Keratinocyte (primary cell): Measurements from ENCODE around the gene ALK.

ENCODE experiments used
- EZH2 ChIP-seq: IDR thresholded peaks from one replicate; pipeline ENCODE4 v1.6.1; 2012; ENCODE audit warnings: inconsistent platforms, mild to moderate bottlenecking, low read length, moderate library complexity
- TF ChIP-seq, protein P1 (sequence below), 3 experiments: IDR thresholded peaks in 1 of 3; conservative IDR thresholded peaks in 1 of 3; optimal IDR thresholded peaks in 1 of 3; 2 replicates in 2 of 3; 3 replicates in 1 of 3; pipeline versions ENCODE3 to v1.5.1; 2011; ENCODE audit warnings: low read length in 3 of 3, mild to moderate bottlenecking in 3 of 3, moderate library complexity in 2 of 3, control low read depth in 1 of 3, inconsistent platforms in 1 of 3; ENCODE audit not compliant: insufficient read depth in 2 of 3; ENCODE audit errors: extremely low read depth in 1 of 3

DNA sequence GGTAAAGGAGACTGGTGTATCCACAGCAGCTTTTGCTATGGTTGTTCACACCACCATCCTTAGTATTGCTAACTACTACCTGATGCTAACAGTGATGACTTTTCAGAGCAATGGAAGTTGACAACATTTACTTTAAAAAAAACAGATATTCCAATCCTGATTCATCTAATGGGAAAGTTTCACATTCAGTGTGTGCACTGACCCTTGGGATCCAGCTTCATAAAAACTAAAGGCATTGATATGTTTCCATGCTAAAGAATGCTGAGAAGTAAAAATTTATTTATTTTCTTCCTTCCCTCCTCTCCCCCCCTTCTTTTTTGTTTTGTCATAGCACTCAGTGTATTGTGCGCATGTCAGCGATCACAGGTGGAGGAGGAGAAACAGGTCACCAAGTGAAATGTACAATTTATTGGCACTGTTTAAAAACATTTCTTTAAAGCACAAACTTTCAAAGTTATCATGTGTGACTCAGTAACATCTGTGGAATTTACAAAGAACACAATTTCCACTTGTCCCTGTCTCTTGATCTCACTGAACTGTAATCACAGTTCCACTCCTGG is 229.9 kb downstream of the ALK start:
- TF ChIP-seq, protein P1, sequence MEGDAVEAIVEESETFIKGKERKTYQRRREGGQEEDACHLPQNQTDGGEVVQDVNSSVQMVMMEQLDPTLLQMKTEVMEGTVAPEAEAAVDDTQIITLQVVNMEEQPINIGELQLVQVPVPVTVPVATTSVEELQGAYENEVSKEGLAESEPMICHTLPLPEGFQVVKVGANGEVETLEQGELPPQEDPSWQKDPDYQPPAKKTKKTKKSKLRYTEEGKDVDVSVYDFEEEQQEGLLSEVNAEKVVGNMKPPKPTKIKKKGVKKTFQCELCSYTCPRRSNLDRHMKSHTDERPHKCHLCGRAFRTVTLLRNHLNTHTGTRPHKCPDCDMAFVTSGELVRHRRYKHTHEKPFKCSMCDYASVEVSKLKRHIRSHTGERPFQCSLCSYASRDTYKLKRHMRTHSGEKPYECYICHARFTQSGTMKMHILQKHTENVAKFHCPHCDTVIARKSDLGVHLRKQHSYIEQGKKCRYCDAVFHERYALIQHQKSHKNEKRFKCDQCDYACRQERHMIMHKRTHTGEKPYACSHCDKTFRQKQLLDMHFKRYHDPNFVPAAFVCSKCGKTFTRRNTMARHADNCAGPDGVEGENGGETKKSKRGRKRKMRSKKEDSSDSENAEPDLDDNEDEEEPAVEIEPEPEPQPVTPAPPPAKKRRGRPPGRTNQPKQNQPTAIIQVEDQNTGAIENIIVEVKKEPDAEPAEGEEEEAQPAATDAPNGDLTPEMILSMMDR (optimal IDR thresholded peaks at IDR 0.05 in 1 of 3, IDR thresholded peaks at IDR 0.05 in 1 of 3, conservative IDR thresholded peaks at IDR 0.05 in 1 of 3; ENCODE audit: extremely low read depth in 1 of 3, insufficient read depth in 2 of 3, low read length in 3 of 3): no peak
- no peak for TF ChIP-seq EZH2
